ENCODE results near the gene TSPAN1. TPM values are rescaled to one million over a fixed set of nuclear protein-coding genes. Genes with fewer than 3 reads are reported as not detected.
A peak's percentile ranks its signal among the peaks of the same experiment; 100 is the strongest.

Gene TSPAN1
- total RNA-seq, 1 donor: not detected

- no peaks in the 10 kb centered on the region for H3K27me3 ChIP-seq (ENCODE audit: insufficient read depth, low read length)
- no peaks in the 10 kb centered on the region for H3K9me3 ChIP-seq (ENCODE audit: low read depth, low read length)
- H3K4me1 ChIP-seq (ENCODE audit: insufficient read depth, low read length): no peaks in the 10 kb centered on the region
- no peak overlapping the region for H3K4me3 ChIP-seq (ENCODE audit: low read length)
Measured at GRCh38 chr1:46191033-46191701, 16.3 kb downstream of the TSPAN1 start.

DNA sequence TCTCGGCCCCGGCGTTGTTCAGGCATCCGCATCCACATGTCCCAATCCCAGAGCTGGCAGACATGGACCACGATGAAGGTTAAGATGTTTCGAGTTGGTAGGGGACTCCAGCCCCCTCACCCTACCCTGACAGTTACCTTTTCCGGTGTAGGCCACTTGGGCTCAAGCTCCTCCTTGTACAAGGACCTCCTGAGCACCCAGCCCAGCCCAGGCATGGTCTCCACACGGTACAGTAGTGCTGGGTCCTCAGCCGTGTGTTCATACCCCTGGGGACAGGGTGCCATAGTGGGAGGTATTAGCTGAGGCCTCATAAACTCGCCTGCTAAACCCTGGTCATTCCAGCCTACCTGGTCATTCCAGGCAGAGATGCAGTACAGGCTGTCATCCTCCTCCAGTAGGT, 17.3 kb downstream of the TSPAN1 start:
- peaks cover 6% of the 10 kb centered on the region for H3K4me1 ChIP-seq (ENCODE audit: insufficient read depth, low read length)
- H3K27me3 ChIP-seq (ENCODE audit: insufficient read depth, low read length): no peaks in the 10 kb centered on the region
- no peak overlapping the region for H3K4me3 ChIP-seq (ENCODE audit: low read length)
- no peaks in the 10 kb centered on the region for H3K9me3 ChIP-seq (ENCODE audit: low read depth, low read length)

DNA sequence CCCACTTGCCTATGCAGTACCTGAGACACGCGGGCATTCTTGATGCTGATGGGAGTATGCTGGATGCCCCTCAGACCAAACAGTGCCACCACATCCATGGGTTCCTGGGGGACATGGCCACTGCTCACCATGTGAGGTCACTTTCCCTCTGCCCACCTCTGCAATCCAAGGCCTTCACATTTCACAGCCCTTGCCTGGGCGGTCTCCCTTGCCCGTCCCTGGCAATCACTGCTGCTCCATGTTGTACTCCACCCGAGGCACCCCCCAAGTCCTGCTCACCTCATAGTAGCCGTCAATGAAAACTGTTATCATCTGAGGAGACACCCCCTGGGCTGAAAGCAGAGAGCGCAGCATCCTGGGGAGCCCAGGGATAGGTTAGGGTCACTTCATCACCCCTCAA, 18.4 kb downstream of the TSPAN1 start:
- Histone ChIP-seq H3K4me3 (ENCODE audit: low read length) (no peak overlapping the region), H3K4me1 (ENCODE audit: insufficient read depth, low read length) (peaks cover 15% of the 10 kb centered on the region), H3K27me3 (ENCODE audit: insufficient read depth, low read length) (no peaks in the 10 kb centered on the region), H3K9me3 (ENCODE audit: low read depth, low read length) (no peaks in the 10 kb centered on the region)

- H3K9me3 ChIP-seq (ENCODE audit: low read depth, low read length): no peaks in the 10 kb centered on the region
- no peaks in the 10 kb centered on the region for H3K27me3 ChIP-seq (ENCODE audit: insufficient read depth, low read length)
- H3K4me3 ChIP-seq (ENCODE audit: low read length): no peak overlapping the region
- H3K4me1 ChIP-seq (ENCODE audit: insufficient read depth, low read length): peaks cover 21% of the 10 kb centered on the region
Measured at GRCh38 chr1:46193984-46194570, 19.2 kb downstream of the TSPAN1 start.

DNA sequence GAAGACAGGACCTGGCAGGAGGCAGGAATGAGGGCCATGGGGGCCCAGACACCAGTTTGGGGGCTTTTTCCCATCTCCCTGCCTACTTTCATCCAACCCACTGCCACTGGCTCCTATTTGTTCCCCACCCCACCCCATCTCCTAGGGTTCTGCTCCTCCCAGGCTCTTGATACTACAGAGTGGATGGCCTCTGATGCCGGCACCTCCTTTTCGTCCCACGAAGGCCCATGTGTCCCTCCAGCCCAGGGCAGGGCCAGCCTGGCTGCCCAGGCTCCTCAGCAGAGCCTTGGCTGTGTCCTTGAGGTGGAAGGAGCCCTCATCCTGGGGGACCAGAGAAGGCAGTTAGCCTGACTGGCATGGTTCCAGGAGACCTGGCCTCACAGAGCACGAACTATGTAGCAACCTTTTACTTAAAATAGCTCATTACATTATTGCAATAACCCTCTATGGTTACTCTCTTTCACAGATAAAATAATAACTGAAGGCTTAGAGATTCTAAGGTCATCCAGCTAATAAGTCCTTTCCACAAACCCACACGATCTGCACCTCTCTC, 19.8 kb downstream of the TSPAN1 start:
- Histone ChIP-seq H3K27me3 (ENCODE audit: insufficient read depth, low read length) (no peaks in the 10 kb centered on the region), H3K4me3 (ENCODE audit: low read length) (no peak overlapping the region), H3K9me3 (ENCODE audit: low read depth, low read length) (no peaks in the 10 kb centered on the region), H3K4me1 (ENCODE audit: insufficient read depth, low read length) (peaks cover 21% of the 10 kb centered on the region)

GRCh38 chr1:46196609-46197008, 21.7 kb downstream of the TSPAN1 start:
- H3K4me3 ChIP-seq (ENCODE audit: low read length): no peak overlapping the region
- peaks cover 21% of the 10 kb centered on the region for H3K4me1 ChIP-seq (ENCODE audit: insufficient read depth, low read length)
- no peaks in the 10 kb centered on the region for H3K27me3 ChIP-seq (ENCODE audit: insufficient read depth, low read length)
- H3K9me3 ChIP-seq (ENCODE audit: low read depth, low read length): no peaks in the 10 kb centered on the region

GRCh38 chr1:46197560-46197963, 22.7 kb downstream of the TSPAN1 start:
- Histone ChIP-seq H3K27me3 (ENCODE audit: insufficient read depth, low read length) (no peaks in the 10 kb centered on the region), H3K9me3 (ENCODE audit: low read depth, low read length) (no peaks in the 10 kb centered on the region), H3K4me3 (ENCODE audit: low read length) (peak overlapping the region; percentile 65), H3K4me1 (ENCODE audit: insufficient read depth, low read length) (peaks cover 22% of the 10 kb centered on the region)

- Histone ChIP-seq H3K27me3 (ENCODE audit: insufficient read depth, low read length) (no peaks in the 10 kb centered on the region), H3K4me3 (ENCODE audit: low read length) (peak within 1 kb of the TSS; percentile 65), H3K9me3 (ENCODE audit: low read depth, low read length) (no peaks in the 10 kb centered on the region), H3K4me1 (ENCODE audit: insufficient read depth, low read length) (peaks cover 29% of the 10 kb centered on the region)
Measured at GRCh38 chr1:46197964-46198811, 23.3 kb downstream of the TSPAN1 start, which contains the start of gene POMGNT1. Gene POMGNT1, minus strand, starts transcription at chr1:46198434. Its CDS starts 613 bp downstream, at chr1:46197821.

GRCh38 chr1:46199233-46199749, 24.4 kb downstream of the TSPAN1 start:
- Histone ChIP-seq H3K4me3 (ENCODE audit: low read length) (no peak overlapping the region), H3K27me3 (ENCODE audit: insufficient read depth, low read length) (no peaks in the 10 kb centered on the region), H3K9me3 (ENCODE audit: low read depth, low read length) (no peaks in the 10 kb centered on the region), H3K4me1 (ENCODE audit: insufficient read depth, low read length) (peaks cover 40% of the 10 kb centered on the region)

DNA sequence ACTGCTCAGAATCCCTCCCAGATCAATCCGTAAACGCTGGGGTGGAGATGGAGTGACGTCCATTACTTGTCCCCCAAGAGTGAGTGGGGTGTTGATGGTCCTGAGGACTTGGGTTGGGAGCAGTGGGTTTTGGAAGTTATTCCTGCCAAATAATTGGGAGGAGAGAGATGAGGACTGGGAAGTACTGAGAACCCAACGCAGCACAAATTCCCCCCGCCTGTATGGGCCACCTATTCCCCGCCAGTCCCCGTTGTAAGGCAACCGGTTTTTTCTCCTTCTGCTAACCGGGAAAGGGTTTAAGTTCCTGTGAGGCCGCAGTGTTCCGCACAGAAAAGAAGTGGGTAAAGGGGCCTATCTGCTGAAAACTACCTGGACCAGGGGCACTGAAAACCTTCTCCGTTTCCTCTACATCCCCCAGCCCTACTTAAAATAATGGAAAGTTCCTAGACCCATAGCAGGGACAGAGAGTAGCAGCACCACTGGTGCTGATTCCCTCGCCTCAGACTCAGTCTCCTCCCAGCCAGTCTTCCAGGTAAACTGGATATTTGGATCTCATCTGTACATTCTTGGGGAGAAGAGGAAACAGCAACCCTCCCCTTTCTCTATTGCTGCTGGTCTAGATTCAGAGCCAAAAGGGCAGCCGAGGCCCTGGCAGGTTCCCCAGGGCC, 29.0 kb downstream of the TSPAN1 start:
- Histone ChIP-seq H3K4me3 (ENCODE audit: low read length) (peak overlapping the region; percentile 34), H3K9me3 (ENCODE audit: low read depth, low read length) (no peaks in the 10 kb centered on the region), H3K4me1 (ENCODE audit: insufficient read depth, low read length) (peaks cover 21% of the 10 kb centered on the region), H3K27me3 (ENCODE audit: insufficient read depth, low read length) (no peaks in the 10 kb centered on the region)

DNA sequence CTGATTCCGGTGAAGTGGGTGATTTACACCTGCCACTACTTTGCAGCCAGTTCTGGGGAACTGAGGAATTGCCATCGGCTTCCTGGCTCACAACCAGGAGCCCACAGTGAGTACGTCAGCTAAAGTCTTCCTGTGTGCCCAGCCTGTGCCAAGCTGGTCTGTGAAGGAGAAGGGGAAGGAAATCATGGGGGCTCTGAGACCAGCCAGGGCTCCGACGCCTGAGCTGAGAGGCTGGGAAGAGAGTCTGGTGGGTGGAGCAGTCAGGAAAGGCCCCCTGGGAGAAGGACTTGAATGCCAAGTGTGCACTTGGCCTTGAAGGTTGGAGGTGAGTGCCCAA, 29.5 kb downstream of the TSPAN1 start:
- Histone ChIP-seq H3K27me3 (ENCODE audit: insufficient read depth, low read length) (no peaks in the 10 kb centered on the region), H3K4me3 (ENCODE audit: low read length) (no peak overlapping the region), H3K9me3 (ENCODE audit: low read depth, low read length) (no peaks in the 10 kb centered on the region), H3K4me1 (ENCODE audit: insufficient read depth, low read length) (peaks cover 19% of the 10 kb centered on the region)

- H3K4me1 ChIP-seq (ENCODE audit: insufficient read depth, low read length): peaks cover 19% of the 10 kb centered on the region
- H3K9me3 ChIP-seq (ENCODE audit: low read depth, low read length): no peaks in the 10 kb centered on the region
- no peak overlapping the region for H3K4me3 ChIP-seq (ENCODE audit: low read length)
- H3K27me3 ChIP-seq (ENCODE audit: insufficient read depth, low read length): no peaks in the 10 kb centered on the region
Measured at GRCh38 chr1:46205141-46205540, 30.3 kb downstream of the TSPAN1 start.

- no peaks in the 10 kb centered on the region for H3K9me3 ChIP-seq (ENCODE audit: low read depth, low read length)
- no peak overlapping the region for H3K4me3 ChIP-seq (ENCODE audit: low read length)
- H3K4me1 ChIP-seq (ENCODE audit: insufficient read depth, low read length): peaks cover 19% of the 10 kb centered on the region
- H3K27me3 ChIP-seq (ENCODE audit: insufficient read depth, low read length): no peaks in the 10 kb centered on the region
Measured at GRCh38 chr1:46205791-46206190, 30.9 kb downstream of the TSPAN1 start.

GRCh38 chr1:46206399-46206798, 31.5 kb downstream of the TSPAN1 start:
- peaks cover 19% of the 10 kb centered on the region for H3K4me1 ChIP-seq (ENCODE audit: insufficient read depth, low read length)
- H3K9me3 ChIP-seq (ENCODE audit: low read depth, low read length): no peaks in the 10 kb centered on the region
- no peaks in the 10 kb centered on the region for H3K27me3 ChIP-seq (ENCODE audit: insufficient read depth, low read length)
- H3K4me3 ChIP-seq (ENCODE audit: low read length): no peak overlapping the region
